ENCODE measurements around the gene LRRC8B. TPM values are rescaled to one million over a fixed set of nuclear protein-coding genes. Genes with fewer than 3 reads are reported as not detected.
"Not testable (repeated sequence)": the region's sequence is repeated elsewhere in the genome, so short reads cannot be mapped to it uniquely, and the experiment has no call there.

LRRC8B gene
- total RNA-seq, 4 donors from 2014 or later = 8.7 to 19.5 (median 9.2) TPM

- H3K9me3 ChIP-seq = no peaks in the 10 kb centered on the region
- no peak overlapping the region for H3K4me3 ChIP-seq
- WGBS, 2 donors = 37 to 51% methylated on average over 3 of the region's 3 CpGs
- DNase-seq = no peak
- intact Hi-C loops (cut with DNase I) = no loop called here
- H3K4me1 ChIP-seq = peaks cover 0 to 5% (median 0%) of the 10 kb centered on the region in 3 donors
- no peak for TF ChIP-seq POLR2A (IDR thresholded peaks at IDR 0.05)
- TF ChIP-seq, protein P1, sequence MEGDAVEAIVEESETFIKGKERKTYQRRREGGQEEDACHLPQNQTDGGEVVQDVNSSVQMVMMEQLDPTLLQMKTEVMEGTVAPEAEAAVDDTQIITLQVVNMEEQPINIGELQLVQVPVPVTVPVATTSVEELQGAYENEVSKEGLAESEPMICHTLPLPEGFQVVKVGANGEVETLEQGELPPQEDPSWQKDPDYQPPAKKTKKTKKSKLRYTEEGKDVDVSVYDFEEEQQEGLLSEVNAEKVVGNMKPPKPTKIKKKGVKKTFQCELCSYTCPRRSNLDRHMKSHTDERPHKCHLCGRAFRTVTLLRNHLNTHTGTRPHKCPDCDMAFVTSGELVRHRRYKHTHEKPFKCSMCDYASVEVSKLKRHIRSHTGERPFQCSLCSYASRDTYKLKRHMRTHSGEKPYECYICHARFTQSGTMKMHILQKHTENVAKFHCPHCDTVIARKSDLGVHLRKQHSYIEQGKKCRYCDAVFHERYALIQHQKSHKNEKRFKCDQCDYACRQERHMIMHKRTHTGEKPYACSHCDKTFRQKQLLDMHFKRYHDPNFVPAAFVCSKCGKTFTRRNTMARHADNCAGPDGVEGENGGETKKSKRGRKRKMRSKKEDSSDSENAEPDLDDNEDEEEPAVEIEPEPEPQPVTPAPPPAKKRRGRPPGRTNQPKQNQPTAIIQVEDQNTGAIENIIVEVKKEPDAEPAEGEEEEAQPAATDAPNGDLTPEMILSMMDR (IDR thresholded peaks at IDR 0.05) = no peak
- no peaks in the 10 kb centered on the region for H3K27me3 ChIP-seq
- no peak overlapping the region for H3K27ac ChIP-seq
- no peaks in the 10 kb centered on the region for H3K36me3 ChIP-seq
Observed at GRCh38 chr1:89518221-89518631, 6.4 kb upstream of the LRRC8B start.

- DNase-seq = no peak
- H3K4me1 ChIP-seq = peaks cover 0 to 16% (median 8%) of the 10 kb centered on the region in 3 donors
- WGBS, 2 donors = 96 to 100% methylated on average over 1 of the region's 1 CpG
- intact Hi-C loops (cut with DNase I) = loop anchor here (10.0 kb wide), 1 partner anchor 75 kb away; no protein-coding TSS in a partner anchor
- H3K27me3 ChIP-seq = no peaks in the 10 kb centered on the region
- no peaks in the 10 kb centered on the region for H3K36me3 ChIP-seq
- H3K4me3 ChIP-seq = no peak overlapping the region
- no peak overlapping the region for H3K27ac ChIP-seq
- no peaks in the 10 kb centered on the region for H3K9me3 ChIP-seq
- TF ChIP-seq, protein P1 (IDR thresholded peaks at IDR 0.05) = peak in 5 of 6 experiments; percentile 61 to 81 (median 69)
- no peak for TF ChIP-seq POLR2A (IDR thresholded peaks at IDR 0.05)
Observed at GRCh38 chr1:89519779-89520358, 4.8 kb upstream of the LRRC8B start.

GRCh38 chr1:89521977-89522376 is 2.7 kb upstream of the LRRC8B start:
- DNase-seq, H3K27me3 ChIP-seq, H3K9me3 ChIP-seq, H3K36me3 ChIP-seq, H3K27ac ChIP-seq, H3K4me3 ChIP-seq: not testable (repeated sequence)
- 88 to 100% methylated on average over 2 to 6 of the region's 6 CpGs for WGBS, 2 donors
- intact Hi-C loops (cut with DNase I) = loop anchor here (10.0 kb wide), 1 partner anchor 73 kb away; no protein-coding TSS in a partner anchor
- peaks cover 4 to 35% (median 19%) of the 10 kb centered on the region in 3 donors for H3K4me1 ChIP-seq

DNA sequence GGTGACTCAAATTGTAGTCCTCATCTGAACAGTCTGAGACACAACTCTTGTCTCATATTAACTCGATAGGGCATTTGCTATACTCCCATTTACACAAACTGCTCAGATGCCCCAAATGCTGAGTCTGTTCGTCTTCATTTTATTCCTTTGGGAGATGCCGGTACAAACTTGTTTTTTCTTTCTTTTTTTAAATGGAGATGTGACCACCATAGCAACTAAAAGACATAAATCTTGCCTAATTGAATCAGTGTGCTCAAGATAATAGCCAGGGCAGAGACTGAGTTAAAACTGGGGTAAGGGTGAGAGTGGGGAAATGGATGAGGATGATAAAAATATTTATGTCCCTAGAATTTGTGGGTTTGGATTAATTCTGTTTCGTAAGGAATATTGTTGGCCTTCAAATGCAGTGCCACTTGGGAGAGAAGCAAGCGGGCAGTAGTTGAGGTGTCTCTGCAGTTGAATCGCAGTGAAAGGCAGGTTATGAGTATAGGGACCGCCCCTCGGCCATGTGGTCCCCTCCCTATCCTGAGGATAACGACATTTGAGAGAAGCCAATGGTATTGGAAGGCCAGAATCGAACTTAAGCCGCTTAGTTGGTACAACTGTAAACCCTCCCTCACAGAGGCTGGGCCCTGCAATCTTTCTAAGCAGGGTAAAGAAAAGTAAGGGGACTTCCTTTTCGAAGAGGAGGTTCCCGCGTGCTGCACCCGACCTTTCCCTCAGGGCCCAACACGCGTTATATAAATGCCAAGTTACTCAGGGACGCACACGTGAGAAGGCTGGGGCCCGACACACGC is 859 bp upstream of the LRRC8B start:
- Histone ChIP-seq H3K4me1 (peaks cover 4 to 40% (median 19%) of the 10 kb centered on the region in 3 donors), H3K9me3 (no peaks in the 10 kb centered on the region), H3K36me3 (no peaks in the 10 kb centered on the region), H3K27ac (peak overlapping the region; percentile 90 to 98 (median 94)), H3K27me3 (no peaks in the 10 kb centered on the region), H3K4me3 (peak overlapping the region; percentile 75 to 100 (median 96))
- intact Hi-C loops (cut with DNase I) = loop anchor here (10.0 kb wide), 1 partner anchor 71 kb away; no protein-coding TSS in a partner anchor
- DNase-seq = no peak
- WGBS, 2 donors = 30 to 33% methylated on average over 13 to 18 of the region's 21 CpGs
- TF ChIP-seq POLR2A (IDR thresholded peaks at IDR 0.05) = no peak
- TF ChIP-seq, protein P1 (IDR thresholded peaks at IDR 0.05) = no peak

GRCh38 chr1:89525169-89525855 is 683 bp downstream of the LRRC8B start:
- DNase-seq = no peak
- H3K36me3 ChIP-seq = no peaks in the 10 kb centered on the region
- intact Hi-C loops (cut with DNase I) = loop anchor here (10.0 kb wide), 1 partner anchor 69 kb away; no protein-coding TSS in a partner anchor
- peaks cover 4 to 40% (median 19%) of the 10 kb centered on the region in 3 donors for H3K4me1 ChIP-seq
- peak overlapping the region; percentile 75 to 100 (median 96) for H3K4me3 ChIP-seq
- WGBS, 2 donors = 2% methylated on average over 20 of the region's 35 CpGs
- no peaks in the 10 kb centered on the region for H3K27me3 ChIP-seq
- H3K9me3 ChIP-seq = no peaks in the 10 kb centered on the region
- TF ChIP-seq POLR2A (IDR thresholded peaks at IDR 0.05) = no peak
- TF ChIP-seq, protein P1 (IDR thresholded peaks at IDR 0.05) = no peak
- peak overlapping the region; percentile 90 to 98 (median 94) for H3K27ac ChIP-seq
